ENCODE results near the gene SNX15.

DNA sequence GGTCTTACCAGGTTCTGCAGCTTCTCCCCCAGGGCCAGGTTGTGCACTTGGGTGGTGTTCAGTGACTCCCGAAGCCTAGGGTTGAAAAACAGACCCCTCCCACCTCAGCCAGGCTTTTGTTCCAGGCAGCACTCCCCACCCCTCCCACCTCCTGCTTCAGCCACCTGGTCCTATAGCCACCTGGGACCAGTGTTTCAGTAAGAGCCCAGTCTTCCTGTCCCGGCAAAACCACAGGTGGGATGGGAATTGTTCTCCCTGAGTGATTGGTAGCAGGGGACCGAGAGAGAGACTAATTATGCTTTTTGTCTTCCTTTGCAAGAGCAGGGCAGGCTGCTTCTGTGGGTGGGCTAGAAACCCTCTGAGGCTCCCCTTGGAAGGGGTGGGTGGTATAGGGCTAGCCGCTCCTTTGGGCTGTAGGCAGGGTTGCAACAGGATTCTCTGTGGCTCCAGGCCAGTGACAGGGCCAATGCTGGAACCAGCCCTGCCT is 39.6 kb downstream of the SNX15 start:
- TF ChIP-seq NFIC (IDR thresholded peaks at IDR 0.05) (no peak), TCF12 (IDR thresholded peaks at IDR 0.05; ENCODE audit: low read depth) (no peak), TEAD4 (IDR thresholded peaks at IDR 0.05) (no peak), FOXM1 (IDR thresholded peaks at IDR 0.05; ENCODE audit: borderline replicate concordance, low read depth) (no peak), REST (IDR thresholded peaks at IDR 0.05; ENCODE audit: low read depth) (no peak), EP300 (IDR thresholded peaks at IDR 0.05; ENCODE audit: borderline replicate concordance) (no peak), RAD21 (IDR thresholded peaks at IDR 0.05; ENCODE audit: low read depth) (no peak), TAF1 (IDR thresholded peaks at IDR 0.05; ENCODE audit: low read depth) (no peak), EGR1 (IDR thresholded peaks at IDR 0.05) (no peak), ZBTB7A (IDR thresholded peaks at IDR 0.05; ENCODE audit: low read depth) (no peak), CREB1 (IDR thresholded peaks at IDR 0.05; ENCODE audit: low read depth) (no peak)
- TF ChIP-seq, protein P1, sequence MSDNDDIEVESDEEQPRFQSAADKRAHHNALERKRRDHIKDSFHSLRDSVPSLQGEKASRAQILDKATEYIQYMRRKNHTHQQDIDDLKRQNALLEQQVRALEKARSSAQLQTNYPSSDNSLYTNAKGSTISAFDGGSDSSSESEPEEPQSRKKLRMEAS (IDR thresholded peaks at IDR 0.05) = no peak
- TF ChIP-seq, protein P2, sequence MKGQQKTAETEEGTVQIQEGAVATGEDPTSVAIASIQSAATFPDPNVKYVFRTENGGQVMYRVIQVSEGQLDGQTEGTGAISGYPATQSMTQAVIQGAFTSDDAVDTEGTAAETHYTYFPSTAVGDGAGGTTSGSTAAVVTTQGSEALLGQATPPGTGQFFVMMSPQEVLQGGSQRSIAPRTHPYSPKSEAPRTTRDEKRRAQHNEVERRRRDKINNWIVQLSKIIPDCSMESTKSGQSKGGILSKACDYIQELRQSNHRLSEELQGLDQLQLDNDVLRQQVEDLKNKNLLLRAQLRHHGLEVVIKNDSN (IDR thresholded peaks at IDR 0.05) = no peak
